Measurements from ENCODE around the gene LARP4B.

The LARP4B gene

GRCh38 chr10:761376-761775 is 170.1 kb downstream of the LARP4B start:
- Histone ChIP-seq H3K27ac (ENCODE audit: low read length) (no peak overlapping the region), H3K9ac (ENCODE audit: low read length in 2 of 2) (no peak overlapping the region), H3K27me3 (ENCODE audit: control insufficient read depth in 1 of 2, insufficient read depth in 2 of 2, low read length in 2 of 2) (no peaks in the 10 kb centered on the region), H3K36me3 (ENCODE audit: control insufficient read depth in 2 of 2, insufficient read depth in 2 of 2, low read length in 2 of 2) (no peaks in the 10 kb centered on the region), H3K4me3 (ENCODE audit: low read length in 2 of 2) (no peak overlapping the region), H3K4me1 (ENCODE audit: control insufficient read depth, insufficient read depth, low read length) (no peaks in the 10 kb centered on the region), H3K9me3 (ENCODE audit: control insufficient read depth in 2 of 2, low read length in 2 of 2) (no peaks in the 10 kb centered on the region)

- Histone ChIP-seq H3K36me3 (ENCODE audit: control insufficient read depth in 2 of 2, insufficient read depth in 2 of 2, low read length in 2 of 2) (no peaks in the 10 kb centered on the region), H3K9ac (ENCODE audit: low read length in 2 of 2) (no peak overlapping the region), H3K4me1 (ENCODE audit: control insufficient read depth, insufficient read depth, low read length) (no peaks in the 10 kb centered on the region), H3K27ac (ENCODE audit: low read length) (no peak overlapping the region), H3K9me3 (ENCODE audit: control insufficient read depth in 2 of 2, low read length in 2 of 2) (no peaks in the 10 kb centered on the region), H3K4me3 (ENCODE audit: low read length in 2 of 2) (no peak overlapping the region), H3K27me3 (ENCODE audit: control insufficient read depth in 1 of 2, insufficient read depth in 2 of 2, low read length in 2 of 2) (no peaks in the 10 kb centered on the region)
Measured at GRCh38 chr10:760622-761021, 170.9 kb downstream of the LARP4B start.

GRCh38 chr10:759898-760477 is 171.5 kb downstream of the LARP4B start:
- no peaks in the 10 kb centered on the region for H3K27me3 ChIP-seq (ENCODE audit: control insufficient read depth in 1 of 2, insufficient read depth in 2 of 2, low read length in 2 of 2)
- H3K9ac ChIP-seq (ENCODE audit: low read length in 2 of 2), result no peak overlapping the region
- no peaks in the 10 kb centered on the region for H3K9me3 ChIP-seq (ENCODE audit: control insufficient read depth in 2 of 2, low read length in 2 of 2)
- H3K36me3 ChIP-seq (ENCODE audit: control insufficient read depth in 2 of 2, insufficient read depth in 2 of 2, low read length in 2 of 2), result no peaks in the 10 kb centered on the region
- no peak overlapping the region for H3K27ac ChIP-seq (ENCODE audit: low read length)
- H3K4me1 ChIP-seq (ENCODE audit: control insufficient read depth, insufficient read depth, low read length), result no peaks in the 10 kb centered on the region
- H3K4me3 ChIP-seq (ENCODE audit: low read length in 2 of 2), result no peak overlapping the region
